ENCODE data around the gene PPIF. TPM values are rescaled to one million over a fixed set of nuclear protein-coding genes. Genes with fewer than 3 reads are reported as not detected.
A peak's percentile ranks its signal among the peaks of the same experiment; 100 is the strongest.

The PPIF gene
- total RNA-seq, 1 experiment from 2014 or later = 80.9 TPM

GRCh38 chr10:79401015-79401921 lies 54.0 kb downstream of the PPIF start (continued):
- TF ChIP-seq ZNF532 (CRISPR knock-in tag; IDR thresholded peaks at IDR 0.05; ENCODE audit: borderline replicate concordance) (no peak), ETV6 (CRISPR knock-in tag; IDR thresholded peaks at IDR 0.05) (no peak), HMGXB4 (CRISPR knock-in tag; IDR thresholded peaks at IDR 0.05) (no peak)

GRCh38 chr10:79402625-79402946 lies 55.3 kb downstream of the PPIF start:
- ChIA-PET POLR2A (no interaction called here), CTCF (interaction anchor here (1.4 kb wide), 1 partner anchor 19 kb away, joined by 3 read pairs; no protein-coding TSS in a partner anchor)
- no peaks in the 10 kb centered on the region for H3K9me3 Mint-ChIP-seq
- ATAC-seq (no peak), DNase-seq (ENCODE audit: low spot score) (no peak)
- H3K27me3 Mint-ChIP-seq (ENCODE audit: low read depth) = peaks cover 6% of the 10 kb centered on the region; the same call in 1 of the 2 replicates
- TF ChIP-seq ZNF416 (CRISPR knock-in tag; IDR thresholded peaks at IDR 0.05) = no peak
- TF ChIP-seq ATF3 (CRISPR knock-in tag; conservative IDR thresholded peaks at IDR 0.05) = no peak
- no peak for TF ChIP-seq TP53 (CRISPR knock-in tag; IDR thresholded peaks at IDR 0.05)
- TF ChIP-seq TEAD4 (CRISPR knock-in tag; IDR thresholded peaks at IDR 0.05) = no peak
- no peak for TF ChIP-seq E2F5 (CRISPR knock-in tag; IDR thresholded peaks at IDR 0.05)
- no peak for TF ChIP-seq TEAD1 (CRISPR knock-in tag; IDR thresholded peaks at IDR 0.05)
- TF ChIP-seq GABPB1 (CRISPR knock-in tag; IDR thresholded peaks at IDR 0.05) = no peak
- no peak for TF ChIP-seq SP1 (CRISPR knock-in tag; conservative IDR thresholded peaks at IDR 0.05)
- TF ChIP-seq CDX4 (CRISPR knock-in tag; IDR thresholded peaks at IDR 0.05; ENCODE audit: borderline replicate concordance) = no peak
- H3K4me1 Mint-ChIP-seq = peaks cover 51% of the 10 kb centered on the region
- no peaks in the 10 kb centered on the region for H3K36me3 Mint-ChIP-seq
- H3K4me3 Mint-ChIP-seq = no peak overlapping the region
- H3K27ac Mint-ChIP-seq = no peak overlapping the region

- ATAC-seq (no peak), DNase-seq (ENCODE audit: low spot score) (no peak)
- ChIA-PET CTCF (interaction anchor here (2.3 to 4.0 kb wide), 2 partner anchors 28 to 65 kb away, joined by 9 to 15 read pairs; no protein-coding TSS in a partner anchor), POLR2A (interaction anchor here (0.6 to 0.7 kb wide), 2 partner anchors 163 to 267 kb away, joined by 3 to 5 read pairs; no protein-coding TSS in a partner anchor)
- Mint-ChIP-seq H3K9me3 (no peaks in the 10 kb centered on the region), H3K36me3 (no peaks in the 10 kb centered on the region), H3K27ac (peak overlapping the region; percentile 29; the same call in 1 of the 2 replicates), H3K4me1 (peaks cover 51% of the 10 kb centered on the region), H3K27me3 (ENCODE audit: low read depth) (peaks cover 6% of the 10 kb centered on the region; the same call in 1 of the 2 replicates), H3K4me3 (peak overlapping the region; percentile 65; the same call in 1 of the 2 replicates)
- TF ChIP-seq TEAD4 (CRISPR knock-in tag; IDR thresholded peaks at IDR 0.05) (no peak), MLX (CRISPR knock-in tag; IDR thresholded peaks at IDR 0.05) (no peak), NR2C2 (CRISPR knock-in tag; IDR thresholded peaks at IDR 0.05) (no peak), GTF2I (CRISPR knock-in tag; conservative IDR thresholded peaks at IDR 0.05) (no peak), ZNF425 (CRISPR knock-in tag; conservative IDR thresholded peaks at IDR 0.05) (no peak), CDX4 (CRISPR knock-in tag; IDR thresholded peaks at IDR 0.05; ENCODE audit: borderline replicate concordance) (no peak)
Observed at GRCh38 chr10:79402951-79403350, 55.7 kb downstream of the PPIF start.

All from WTC11 (cell line).